GM18517 (cell line): ENCODE data around the gene PKNOX2.

ENCODE experiments used
- ATAC-seq: cut with Tn5 transposase; IDR thresholded peaks from one replicate; pipeline ENCODE4 v1.9.1; 2021; ENCODE audit warnings: mild to moderate bottlenecking, moderate library complexity; ENCODE audit not compliant: unreplicated experiment

Gene PKNOX2, protein sequence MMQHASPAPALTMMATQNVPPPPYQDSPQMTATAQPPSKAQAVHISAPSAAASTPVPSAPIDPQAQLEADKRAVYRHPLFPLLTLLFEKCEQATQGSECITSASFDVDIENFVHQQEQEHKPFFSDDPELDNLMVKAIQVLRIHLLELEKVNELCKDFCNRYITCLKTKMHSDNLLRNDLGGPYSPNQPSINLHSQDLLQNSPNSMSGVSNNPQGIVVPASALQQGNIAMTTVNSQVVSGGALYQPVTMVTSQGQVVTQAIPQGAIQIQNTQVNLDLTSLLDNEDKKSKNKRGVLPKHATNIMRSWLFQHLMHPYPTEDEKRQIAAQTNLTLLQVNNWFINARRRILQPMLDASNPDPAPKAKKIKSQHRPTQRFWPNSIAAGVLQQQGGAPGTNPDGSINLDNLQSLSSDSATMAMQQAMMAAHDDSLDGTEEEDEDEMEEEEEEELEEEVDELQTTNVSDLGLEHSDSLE

DNA sequence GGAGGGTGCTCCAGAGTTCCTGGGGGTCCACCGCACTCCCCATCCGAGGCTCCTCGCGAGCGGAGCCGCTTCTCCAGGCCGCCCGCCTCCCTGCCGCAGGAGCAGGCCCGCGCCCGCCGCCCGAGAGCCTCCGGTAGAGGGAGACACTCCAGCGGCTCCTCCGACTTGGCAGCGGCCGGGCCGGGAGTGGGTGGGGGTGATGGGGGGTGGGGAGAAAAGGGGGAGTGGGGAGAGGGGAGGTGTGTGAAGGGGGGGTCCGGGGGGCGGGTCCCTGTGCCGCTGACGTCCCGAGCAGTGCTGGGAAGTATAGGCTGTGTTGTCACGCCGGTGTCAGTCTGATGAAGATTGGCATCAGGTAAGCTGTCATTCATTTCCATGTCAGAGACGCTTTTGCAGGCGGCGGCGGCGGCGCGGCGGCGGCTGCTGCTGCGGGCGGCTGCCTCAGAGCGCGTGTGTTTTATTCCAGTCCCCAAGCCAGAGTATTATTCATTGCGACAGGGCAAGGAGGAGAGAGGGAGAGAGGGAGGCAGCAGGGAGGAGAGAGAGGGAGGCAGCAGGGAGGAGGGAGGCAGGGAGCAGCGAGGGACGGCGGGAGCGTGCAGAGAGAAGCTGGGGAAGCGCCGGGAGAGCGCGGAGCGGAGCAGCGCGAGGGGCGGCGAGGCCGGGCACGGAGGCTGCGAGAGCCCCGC, at the start of gene PKNOX2:
PKNOX2 (plus strand) TSS at position 330 of the 689 bp plus-strand sequence. CDS start 186,555 bp downstream, outside the sequence.
- ATAC-seq, result no peak

DNA sequence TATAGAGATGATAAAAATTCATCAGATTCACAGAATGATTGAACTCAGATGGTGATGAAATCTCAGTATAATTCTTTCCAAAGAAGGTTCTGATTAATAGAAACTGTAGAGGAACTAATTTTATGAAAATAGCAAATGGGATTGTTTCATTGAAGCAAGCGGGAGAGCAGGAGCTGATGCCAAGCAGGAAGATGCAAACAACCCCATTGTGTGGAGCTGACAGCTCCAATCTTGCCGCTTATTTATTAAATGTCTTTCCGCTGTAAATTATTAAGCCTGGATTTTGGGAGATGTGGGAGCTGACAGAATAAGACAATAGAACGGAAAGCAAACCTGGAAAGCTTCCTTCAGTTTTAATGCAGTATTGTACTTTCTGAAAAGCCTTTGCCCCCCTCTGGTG, 47.1 kb upstream of the PKNOX2 start:
- ATAC-seq, result no peak

DNA sequence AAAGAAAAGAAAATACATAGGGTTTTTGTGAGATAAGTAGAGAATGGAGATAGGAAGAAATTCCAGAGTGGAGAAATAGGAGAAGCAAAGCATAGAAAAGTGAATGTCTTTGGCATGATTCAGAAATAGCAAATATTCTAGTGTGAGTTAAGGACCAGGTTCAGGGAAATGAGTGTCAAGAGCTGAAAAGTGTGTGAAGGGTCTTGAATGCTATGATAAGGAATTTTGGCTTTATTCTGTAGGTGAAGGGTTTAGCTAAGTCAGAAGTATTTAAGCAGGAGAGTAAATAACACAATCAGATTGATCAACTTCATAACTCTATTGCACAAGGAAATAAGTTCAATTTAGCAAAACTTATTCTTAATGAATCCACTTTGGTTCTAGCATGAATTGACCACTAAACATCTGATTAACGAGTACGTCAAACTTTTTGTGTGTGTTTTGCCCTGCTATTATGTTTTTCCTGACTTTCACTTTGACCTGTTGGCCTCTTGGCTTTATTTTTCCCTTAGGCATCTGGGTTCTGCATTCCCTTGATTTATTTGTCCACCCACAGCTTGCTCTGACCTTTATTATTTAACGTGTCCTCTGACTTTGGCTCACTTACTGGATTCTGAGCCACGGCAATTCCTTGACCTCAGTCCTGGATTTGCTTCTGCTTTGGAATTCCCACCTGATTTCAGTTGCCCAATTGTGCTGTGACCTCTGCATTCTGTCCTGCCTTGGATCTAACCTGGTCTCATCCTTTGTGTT, 41.2 kb upstream of the PKNOX2 start:
- ATAC-seq, result no peak

DNA sequence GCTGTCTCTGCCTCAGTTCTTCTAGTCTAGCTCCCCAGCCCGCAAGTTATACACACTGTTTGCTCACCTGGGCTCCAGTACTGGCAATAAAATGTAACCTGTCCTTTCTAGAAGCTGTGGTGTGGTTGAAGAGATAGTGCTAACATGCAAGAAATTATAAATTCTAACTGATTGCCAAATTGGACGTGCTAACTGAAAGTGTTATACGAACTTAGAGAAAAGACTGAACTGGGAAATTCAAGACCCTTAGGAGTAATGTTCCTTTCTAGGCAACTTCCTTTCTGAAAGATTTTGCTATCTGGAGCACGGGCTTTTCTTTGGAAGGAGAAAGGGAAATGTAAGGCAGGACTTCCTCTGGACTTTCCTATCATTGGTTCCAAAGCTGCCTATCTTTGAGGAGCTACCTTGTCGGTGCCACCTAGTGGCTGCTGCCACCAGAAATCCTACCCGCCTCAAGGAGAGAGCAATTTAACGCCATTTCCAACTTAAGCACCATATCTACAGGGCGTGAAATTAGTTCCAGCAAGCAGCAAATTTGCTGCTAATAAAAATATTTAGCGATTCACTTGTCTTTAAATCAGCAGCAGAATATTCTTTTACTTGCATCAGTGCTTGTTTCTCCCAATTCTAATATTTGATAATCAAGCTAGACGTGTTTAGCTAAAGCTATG, 40.5 kb upstream of the PKNOX2 start:
- peak; percentile 66 for ATAC-seq

DNA sequence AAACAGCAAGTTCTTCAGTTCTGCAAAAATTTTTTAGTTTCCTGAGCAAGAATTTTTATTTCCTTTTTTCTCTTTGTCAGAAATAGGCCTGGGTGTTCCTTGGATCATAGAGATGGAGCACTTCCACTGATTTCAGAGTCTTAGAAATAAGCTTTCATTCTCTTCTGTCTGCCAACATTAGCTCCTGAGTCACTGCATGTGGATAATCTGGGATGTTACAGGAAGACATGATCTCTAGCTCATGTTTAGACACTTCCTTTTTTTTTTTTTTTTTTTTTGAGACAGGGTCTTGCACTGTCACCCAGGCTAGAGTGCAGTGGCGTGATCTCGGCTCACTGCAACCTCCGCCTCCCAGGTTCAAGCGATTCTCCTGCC, 39.9 kb upstream of the PKNOX2 start:
- ATAC-seq, result no peak

DNA sequence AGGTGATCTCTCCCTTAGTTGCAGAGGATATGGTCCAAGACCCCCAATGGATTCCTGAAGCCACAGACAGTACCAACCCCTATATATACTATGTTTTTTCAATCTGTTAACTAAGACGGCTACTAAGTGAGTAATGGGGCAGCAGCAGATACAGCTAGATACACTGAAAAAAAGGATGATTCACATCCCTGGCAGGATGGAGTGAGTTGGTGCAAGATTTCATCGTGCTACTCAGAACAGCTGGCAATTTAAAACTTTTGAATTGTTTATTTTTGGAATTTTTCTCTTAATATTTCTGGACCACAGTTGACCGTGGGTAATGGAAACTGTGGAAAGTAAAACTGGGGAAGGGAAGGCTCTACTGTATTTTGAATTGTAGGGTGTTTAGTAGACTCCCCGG, 36.1 kb upstream of the PKNOX2 start:
- ATAC-seq, result no peak

DNA sequence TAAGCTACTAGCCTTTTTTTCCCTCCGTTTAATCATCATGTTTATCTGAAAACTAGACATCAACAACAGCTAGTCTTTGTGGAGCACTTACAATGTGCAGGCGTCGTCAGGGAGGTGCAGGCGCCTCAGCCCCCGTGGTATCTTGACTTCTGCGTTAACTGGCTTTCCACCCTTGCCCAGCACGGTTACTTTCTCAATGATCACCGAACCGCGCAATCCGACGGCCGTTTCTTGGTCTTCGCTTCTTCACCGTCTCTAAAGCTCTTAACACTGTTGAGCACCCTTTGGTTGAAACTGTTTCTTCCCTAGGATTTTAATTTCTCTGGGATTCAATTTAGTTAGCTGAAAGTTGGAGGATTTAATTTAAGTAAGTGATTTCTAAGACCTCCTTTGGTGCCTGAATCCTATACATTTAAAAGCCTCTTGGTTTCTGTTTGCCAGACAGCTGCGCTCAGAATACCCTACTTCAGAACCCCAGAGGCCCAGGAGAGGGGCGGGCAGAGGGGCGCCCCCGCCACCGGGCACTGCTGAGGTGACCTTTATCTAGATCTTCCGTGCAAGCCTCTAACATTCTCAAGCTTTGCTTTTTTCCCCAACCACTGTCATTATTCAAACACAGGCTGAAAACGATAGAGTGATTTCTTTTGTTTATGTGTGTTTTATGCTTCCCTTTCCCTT, 35.1 kb upstream of the PKNOX2 start:
- no peak for ATAC-seq

DNA sequence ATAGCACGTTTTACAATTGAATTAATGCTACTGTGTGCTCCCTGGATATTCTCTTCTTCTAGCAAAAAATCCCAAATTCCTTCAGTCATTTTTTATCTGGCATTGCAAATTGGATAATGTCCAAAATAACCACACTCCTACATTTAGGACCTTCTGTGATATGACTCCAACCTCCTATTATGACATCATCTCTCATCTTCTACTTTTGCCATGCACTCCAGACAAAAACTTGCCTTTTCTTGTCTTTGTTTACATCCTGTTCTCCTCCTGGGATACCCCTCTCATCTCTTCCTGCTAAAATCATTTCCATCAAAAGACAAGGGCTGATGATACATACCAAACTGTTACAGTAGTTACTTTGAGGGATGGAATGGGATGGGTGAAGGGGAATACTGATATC, 32.5 kb upstream of the PKNOX2 start:
- no peak for ATAC-seq

DNA sequence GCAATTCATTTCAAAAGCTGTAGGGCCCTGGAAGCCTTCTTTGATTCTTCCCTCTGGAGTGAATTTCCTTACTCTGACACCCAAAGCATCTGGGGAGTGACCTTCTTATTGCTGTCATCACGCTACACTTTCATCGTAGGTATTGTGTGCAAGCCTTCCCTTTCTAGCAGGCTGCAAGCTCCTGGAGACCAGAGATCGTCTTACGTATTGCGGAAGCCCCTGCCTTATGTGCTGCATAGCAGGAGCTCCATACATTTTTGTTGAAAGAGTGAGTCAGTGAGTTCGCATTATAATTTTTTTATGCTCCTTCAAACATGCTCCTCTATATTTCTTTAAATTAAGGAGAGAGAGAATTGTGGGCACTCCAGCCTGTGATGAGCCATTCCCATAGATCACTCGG, 32.0 kb upstream of the PKNOX2 start:
- ATAC-seq, result no peak

DNA sequence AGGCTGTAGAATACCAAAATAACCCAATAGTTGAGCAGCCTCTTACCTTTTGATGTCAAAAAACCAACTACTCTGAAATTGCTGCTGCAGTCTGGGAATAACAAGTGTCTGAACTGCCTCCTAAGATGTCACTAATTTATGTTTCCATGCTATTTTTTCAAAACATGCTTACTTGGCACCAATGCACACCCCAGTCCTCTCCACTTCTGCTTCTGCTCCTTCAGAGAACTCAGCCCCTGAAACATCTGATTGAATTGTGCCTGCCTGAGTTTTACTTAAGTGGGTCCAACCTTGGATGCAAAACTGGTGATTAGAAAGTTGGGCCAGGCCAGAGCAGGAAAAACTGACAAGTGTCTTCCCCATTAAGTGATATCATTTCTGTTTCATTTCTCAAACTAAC, 28.6 kb upstream of the PKNOX2 start:
- no peak for ATAC-seq

DNA sequence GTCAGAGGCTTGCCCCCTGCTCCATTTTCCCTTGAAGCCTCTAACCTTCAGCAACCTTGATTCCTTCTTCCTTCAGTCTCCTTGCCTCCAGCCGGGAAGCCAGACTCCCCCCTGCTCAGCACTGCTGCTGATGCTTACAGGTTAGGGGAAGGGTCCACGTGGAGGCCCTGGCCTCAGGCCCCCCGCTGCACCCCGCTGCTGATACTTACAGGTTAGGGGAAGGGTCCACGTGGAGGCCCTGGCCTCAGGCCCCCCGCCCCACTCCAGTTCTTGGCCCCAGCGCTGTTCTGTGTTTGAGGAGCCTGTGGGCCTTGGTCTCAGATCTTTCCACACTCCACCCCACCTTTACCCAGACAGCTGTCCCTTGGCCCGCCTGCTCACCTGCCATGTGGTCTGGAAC, 25.6 kb upstream of the PKNOX2 start:
- ATAC-seq, result no peak

DNA sequence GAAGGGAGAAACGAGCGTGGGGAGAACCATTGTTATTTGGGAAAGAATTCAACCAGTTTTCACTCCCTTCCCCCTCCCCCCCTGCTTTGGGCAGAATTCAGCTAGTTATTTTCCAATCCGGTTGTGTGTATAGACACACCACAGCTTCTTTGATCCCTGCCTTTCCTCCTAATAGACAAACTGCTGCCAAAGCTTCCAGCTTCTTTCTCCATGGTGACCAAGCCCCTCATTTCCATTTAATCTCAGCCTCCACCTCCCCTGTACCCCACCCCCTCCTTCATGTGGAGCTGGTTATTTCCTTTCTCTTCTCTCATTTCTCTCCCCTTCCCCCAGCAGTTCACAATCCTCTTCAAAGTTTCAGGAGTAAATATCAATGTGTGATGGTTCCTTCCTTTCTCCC, 24.8 kb upstream of the PKNOX2 start:
- no peak for ATAC-seq

DNA sequence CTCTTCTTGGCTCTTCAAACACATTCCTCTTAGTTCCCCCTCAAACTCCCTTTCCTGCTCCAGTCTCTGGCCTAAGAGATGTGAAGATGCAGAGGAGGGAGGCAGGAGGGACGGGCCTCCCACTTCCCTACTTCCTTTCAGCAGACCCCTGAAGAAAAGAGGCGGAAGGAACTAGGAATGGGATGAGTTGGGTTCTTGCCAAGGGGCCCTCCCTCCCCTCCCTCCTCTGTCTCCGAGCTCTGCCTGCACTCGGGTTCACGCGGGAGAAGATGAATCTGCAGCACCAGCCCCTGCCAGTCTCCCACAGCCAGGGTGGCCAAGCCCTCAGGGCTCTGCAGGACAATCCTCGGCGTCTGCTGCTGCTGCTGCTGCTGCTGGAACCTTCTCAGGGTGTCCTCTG, 24.3 kb upstream of the PKNOX2 start:
- no peak for ATAC-seq

DNA sequence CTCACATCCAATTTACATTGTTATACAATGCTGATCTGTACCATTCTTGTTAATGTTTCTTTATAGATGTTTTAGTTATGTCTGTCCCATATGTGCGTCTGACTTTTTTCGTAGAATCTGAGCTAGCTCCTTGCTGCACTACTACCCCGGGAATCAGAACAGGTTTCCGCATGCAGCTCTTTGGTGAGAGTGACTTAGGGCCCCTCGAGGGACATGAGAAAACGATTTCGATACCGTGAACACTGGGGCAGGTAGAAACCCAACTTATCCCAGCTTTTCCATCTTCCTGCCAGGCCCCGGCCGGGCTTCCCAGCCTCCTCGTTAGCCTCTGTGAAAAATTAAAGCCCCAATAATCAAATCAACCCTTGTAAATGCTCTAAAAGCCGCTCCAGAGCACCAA, 23.4 kb upstream of the PKNOX2 start:
- no peak for ATAC-seq

DNA sequence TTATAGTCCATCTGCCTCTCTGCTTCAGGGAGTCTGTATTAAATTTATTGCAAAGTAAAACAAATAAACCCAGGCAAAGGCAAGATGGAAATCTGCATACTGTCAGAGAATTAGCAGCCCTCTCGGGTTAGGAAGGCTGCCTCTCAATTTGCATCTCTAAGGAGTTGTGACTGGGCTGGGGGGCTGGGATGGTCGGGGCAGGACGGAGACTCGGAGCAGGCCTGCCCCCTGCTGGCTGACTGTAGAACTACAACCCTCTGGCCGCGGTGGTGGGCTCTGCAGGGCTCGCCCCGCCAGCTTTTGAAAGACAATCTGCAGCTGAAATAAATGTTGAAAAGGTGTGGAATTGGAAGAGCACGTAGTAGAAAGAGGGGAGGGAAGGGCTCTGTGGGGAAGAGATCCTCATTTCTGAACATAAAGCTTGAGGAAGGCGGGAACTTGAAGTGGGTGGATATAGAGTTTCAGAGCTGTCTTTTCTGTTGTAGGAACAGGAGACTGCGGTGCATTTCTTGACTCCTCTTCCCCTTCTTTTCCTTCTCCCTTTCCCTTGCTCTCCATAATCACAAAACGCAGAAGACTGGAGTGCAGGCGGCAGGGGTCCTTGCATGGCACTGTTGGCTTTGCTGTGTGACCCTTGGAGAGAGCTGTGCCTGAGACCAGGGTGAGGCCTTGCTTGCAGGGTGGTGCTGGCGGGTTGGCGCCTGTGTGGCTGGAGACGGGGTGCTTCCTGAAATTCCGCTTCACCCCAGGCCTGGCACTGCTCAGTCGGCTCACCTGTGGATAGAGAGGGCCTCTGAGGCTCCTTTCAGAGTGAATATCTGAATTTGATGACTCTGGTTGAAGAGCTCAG, 22.6 kb upstream of the PKNOX2 start:
- ATAC-seq, result no peak

DNA sequence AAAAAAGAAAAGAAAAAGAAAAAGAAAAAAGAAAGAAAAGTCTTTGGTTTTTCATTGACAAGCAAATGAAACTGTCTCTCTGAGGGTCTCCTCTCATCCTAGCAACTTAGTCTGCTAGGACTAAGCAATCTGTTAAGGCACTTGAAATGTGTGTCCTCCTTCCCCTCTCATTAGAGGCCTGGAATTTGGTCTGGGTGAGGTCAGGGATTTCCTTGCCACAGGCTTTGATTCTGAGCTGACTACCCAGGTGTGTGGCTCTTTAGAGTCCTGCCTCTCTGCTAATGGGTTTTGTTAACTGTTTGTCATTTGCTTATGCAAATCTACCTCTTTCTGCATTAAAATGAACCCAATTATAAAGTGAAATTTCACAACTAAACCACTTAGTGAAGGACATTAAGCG, 18.3 kb upstream of the PKNOX2 start:
- no peak for ATAC-seq

DNA sequence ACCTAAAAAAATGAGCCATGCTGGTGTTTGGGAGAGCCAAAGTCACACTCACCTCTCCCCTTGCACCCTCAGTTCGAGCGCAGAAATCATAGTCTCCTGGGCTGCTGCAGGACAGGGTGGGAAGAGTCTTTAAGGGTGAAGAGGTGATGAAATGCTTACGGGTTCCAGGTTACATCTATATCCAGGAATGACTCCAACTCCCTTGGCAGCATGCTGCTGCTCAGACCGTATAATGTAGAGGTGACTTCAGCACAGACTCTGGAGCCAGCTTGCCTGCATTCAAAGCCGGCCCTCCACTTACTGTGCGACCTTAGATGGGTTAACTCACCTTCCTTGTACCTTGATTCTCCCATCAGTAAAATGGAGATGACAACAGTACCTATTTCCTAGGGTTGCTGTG, 17.3 kb upstream of the PKNOX2 start:
- ATAC-seq, result no peak

DNA sequence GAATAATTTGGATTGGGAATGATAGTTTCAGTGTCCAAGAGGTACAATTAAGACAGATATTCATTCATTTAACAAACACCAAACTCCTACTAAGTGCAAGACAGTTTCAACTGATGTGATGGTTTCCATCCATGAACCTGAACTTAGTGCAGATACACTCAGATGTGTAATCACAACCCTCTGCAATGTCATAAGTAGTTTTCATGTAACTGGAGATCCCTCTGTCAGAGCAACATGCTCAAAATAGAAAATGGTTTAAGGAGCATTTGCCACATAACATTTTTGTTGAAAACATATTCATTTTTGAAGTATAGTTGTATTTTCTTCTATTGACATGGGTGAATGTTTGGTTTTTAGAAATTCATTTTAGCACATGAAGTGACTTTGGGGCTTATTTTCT, 16.5 kb upstream of the PKNOX2 start:
- ATAC-seq, result no peak

DNA sequence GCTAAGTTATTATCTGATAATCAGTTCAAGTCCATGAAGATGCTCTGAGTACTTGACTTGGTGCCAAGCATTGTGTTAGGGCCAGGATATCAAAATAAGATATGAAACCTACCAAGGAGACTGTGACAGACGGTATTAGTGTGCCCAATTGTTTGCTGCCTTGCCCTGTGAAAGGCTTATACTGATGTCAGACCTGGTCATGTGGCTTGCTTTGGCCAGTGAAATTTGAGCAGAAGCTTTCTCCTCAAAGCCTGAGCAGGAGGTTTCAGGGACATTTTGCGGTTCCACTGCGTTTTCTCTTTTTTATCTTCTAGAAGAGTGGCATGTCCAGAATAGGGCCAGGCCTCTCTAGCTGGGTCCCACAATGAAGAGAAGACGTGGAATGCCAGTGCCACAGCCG, 15.8 kb upstream of the PKNOX2 start:
- no peak for ATAC-seq

DNA sequence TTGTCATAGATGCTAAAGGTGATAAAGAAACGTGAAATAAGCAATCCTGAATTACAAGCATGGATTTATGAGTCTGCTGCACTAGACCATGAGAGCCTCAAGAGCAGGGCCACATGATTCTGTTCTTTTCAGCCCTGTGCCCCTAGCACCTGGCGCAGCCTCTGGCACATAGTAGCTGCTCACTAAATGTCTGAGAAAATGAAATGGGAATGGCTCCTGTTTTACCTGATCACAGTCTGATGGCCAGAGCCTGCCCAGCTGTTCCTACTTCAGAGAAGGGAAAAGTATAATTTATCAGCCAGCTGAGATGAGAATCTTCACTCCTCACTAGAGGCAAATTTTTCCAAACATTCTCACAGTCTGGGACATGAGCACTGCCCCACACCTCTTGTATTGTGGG, 10.7 kb upstream of the PKNOX2 start:
- ATAC-seq, result no peak
